Measurements from ENCODE around the gene WDR86. TPM values are rescaled to one million over a fixed set of nuclear protein-coding genes. Genes with fewer than 3 reads are reported as not detected.

WDR86 gene
- total RNA-seq, 1 experiment from 2014 or later, result 24.4 TPM

DNA sequence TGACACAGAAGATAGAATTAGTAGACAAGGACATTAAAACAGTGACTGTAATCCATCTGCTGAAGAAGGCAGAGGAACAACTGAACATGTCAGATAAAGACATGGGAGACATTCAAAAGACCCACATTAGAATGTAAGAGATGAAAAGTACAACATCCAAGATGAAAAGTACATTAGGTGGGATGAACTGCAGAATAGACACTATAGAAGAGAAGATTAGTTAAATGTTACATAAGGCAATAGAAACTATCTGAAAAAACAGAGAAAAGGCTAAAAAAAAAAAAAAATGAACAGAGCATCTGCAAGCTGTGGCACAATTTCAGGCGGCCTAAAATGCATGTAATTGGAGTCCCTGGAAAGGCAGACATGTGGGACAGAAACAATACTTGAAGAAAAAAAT is 46.7 kb downstream of the WDR86 start:
- no peak for DNase-seq (ENCODE audit: low spot score)
- H3K4me3 Mint-ChIP-seq, result no peak overlapping the region
- no peaks in the 10 kb centered on the region for H3K27me3 Mint-ChIP-seq (ENCODE audit: low read depth)
- no peak for ATAC-seq
- peaks cover 39% of the 10 kb centered on the region for H3K36me3 Mint-ChIP-seq
- ChIA-PET POLR2A (no interaction called here), CTCF (interaction anchor here (1.1 to 1.6 kb wide), 3 partner anchors 53 to 85 kb away, joined by 3 to 7 read pairs (median 4); no protein-coding TSS in a partner anchor)
- H3K27ac Mint-ChIP-seq, result no peak overlapping the region
- peaks cover 4% of the 10 kb centered on the region for H3K4me1 Mint-ChIP-seq
- TF ChIP-seq PRRX2 (CRISPR knock-in tag; IDR thresholded peaks at IDR 0.05) (no peak), ZNF671 (CRISPR knock-in tag; IDR thresholded peaks at IDR 0.05) (no peak), NR3C1 (CRISPR knock-in tag; conservative IDR thresholded peaks at IDR 0.05; ENCODE audit: low read depth) (no peak), FOXP4 (CRISPR knock-in tag; IDR thresholded peaks at IDR 0.05) (no peak), MXD4 (CRISPR knock-in tag; IDR thresholded peaks at IDR 0.05; ENCODE audit: borderline replicate concordance) (no peak), ZBTB43 (CRISPR knock-in tag; IDR thresholded peaks at IDR 0.05) (no peak), GABPB1 (CRISPR knock-in tag; IDR thresholded peaks at IDR 0.05) (no peak), USF2 (CRISPR knock-in tag; IDR thresholded peaks at IDR 0.05) (no peak), IRF1 (CRISPR knock-in tag; IDR thresholded peaks at IDR 0.05) (no peak)
- TF ChIP-seq, protein P1, sequence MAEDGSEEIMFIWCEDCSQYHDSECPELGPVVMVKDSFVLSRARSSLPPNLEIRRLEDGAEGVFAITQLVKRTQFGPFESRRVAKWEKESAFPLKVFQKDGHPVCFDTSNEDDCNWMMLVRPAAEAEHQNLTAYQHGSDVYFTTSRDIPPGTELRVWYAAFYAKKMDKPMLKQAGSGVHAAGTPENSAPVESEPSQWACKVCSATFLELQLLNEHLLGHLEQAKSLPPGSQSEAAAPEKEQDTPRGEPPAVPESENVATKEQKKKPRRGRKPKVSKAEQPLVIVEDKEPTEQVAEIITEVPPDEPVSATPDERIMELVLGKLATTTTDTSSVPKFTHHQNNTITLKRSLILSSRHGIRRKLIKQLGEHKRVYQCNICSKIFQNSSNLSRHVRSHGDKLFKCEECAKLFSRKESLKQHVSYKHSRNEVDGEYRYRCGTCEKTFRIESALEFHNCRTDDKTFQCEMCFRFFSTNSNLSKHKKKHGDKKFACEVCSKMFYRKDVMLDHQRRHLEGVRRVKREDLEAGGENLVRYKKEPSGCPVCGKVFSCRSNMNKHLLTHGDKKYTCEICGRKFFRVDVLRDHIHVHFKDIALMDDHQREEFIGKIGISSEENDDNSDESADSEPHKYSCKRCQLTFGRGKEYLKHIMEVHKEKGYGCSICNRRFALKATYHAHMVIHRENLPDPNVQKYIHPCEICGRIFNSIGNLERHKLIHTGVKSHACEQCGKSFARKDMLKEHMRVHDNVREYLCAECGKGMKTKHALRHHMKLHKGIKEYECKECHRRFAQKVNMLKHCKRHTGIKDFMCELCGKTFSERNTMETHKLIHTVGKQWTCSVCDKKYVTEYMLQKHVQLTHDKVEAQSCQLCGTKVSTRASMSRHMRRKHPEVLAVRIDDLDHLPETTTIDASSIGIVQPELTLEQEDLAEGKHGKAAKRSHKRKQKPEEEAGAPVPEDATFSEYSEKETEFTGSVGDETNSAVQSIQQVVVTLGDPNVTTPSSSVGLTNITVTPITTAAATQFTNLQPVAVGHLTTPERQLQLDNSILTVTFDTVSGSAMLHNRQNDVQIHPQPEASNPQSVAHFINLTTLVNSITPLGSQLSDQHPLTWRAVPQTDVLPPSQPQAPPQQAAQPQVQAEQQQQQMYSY (CRISPR knock-in tag; IDR thresholded peaks at IDR 0.05), result no peak
- TF ChIP-seq, protein P2, sequence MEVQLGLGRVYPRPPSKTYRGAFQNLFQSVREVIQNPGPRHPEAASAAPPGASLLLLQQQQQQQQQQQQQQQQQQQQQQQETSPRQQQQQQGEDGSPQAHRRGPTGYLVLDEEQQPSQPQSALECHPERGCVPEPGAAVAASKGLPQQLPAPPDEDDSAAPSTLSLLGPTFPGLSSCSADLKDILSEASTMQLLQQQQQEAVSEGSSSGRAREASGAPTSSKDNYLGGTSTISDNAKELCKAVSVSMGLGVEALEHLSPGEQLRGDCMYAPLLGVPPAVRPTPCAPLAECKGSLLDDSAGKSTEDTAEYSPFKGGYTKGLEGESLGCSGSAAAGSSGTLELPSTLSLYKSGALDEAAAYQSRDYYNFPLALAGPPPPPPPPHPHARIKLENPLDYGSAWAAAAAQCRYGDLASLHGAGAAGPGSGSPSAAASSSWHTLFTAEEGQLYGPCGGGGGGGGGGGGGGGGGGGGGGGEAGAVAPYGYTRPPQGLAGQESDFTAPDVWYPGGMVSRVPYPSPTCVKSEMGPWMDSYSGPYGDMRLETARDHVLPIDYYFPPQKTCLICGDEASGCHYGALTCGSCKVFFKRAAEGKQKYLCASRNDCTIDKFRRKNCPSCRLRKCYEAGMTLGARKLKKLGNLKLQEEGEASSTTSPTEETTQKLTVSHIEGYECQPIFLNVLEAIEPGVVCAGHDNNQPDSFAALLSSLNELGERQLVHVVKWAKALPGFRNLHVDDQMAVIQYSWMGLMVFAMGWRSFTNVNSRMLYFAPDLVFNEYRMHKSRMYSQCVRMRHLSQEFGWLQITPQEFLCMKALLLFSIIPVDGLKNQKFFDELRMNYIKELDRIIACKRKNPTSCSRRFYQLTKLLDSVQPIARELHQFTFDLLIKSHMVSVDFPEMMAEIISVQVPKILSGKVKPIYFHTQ (CRISPR knock-in tag; IDR thresholded peaks at IDR 0.05), result no peak
- peaks cover 3% of the 10 kb centered on the region for H3K9me3 Mint-ChIP-seq

- Mint-ChIP-seq H3K4me1 (peaks cover 4% of the 10 kb centered on the region), H3K27me3 (ENCODE audit: low read depth) (no peaks in the 10 kb centered on the region), H3K9me3 (peaks cover 4% of the 10 kb centered on the region), H3K4me3 (no peak overlapping the region), H3K27ac (no peak overlapping the region), H3K36me3 (peaks cover 53% of the 10 kb centered on the region)
- ATAC-seq (no peak), DNase-seq (ENCODE audit: low spot score) (no peak)
- POLR2A ChIA-PET, result no interaction called here
- TF ChIP-seq ZBTB43 (CRISPR knock-in tag; IDR thresholded peaks at IDR 0.05), result no peak
- TF ChIP-seq, protein P3, sequence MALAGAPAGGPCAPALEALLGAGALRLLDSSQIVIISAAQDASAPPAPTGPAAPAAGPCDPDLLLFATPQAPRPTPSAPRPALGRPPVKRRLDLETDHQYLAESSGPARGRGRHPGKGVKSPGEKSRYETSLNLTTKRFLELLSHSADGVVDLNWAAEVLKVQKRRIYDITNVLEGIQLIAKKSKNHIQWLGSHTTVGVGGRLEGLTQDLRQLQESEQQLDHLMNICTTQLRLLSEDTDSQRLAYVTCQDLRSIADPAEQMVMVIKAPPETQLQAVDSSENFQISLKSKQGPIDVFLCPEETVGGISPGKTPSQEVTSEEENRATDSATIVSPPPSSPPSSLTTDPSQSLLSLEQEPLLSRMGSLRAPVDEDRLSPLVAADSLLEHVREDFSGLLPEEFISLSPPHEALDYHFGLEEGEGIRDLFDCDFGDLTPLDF (CRISPR knock-in tag; IDR thresholded peaks at IDR 0.05), result no peak
- CTCF ChIA-PET, result no interaction called here
Measured at GRCh38 chr7:151361193-151361959, 48.5 kb downstream of the WDR86 start.
